Endothelial cell of umbilical vein (primary cell): ENCODE measurements around the gene CHN2. TPM values are rescaled to one million over a fixed set of nuclear protein-coding genes. Genes with fewer than 3 reads are reported as not detected.

Source experiments
- BruUV-seq: library from RNA; stranded (reverse); fragments of 400-500 nt; replicated peaks from 2 replicates; lab custom pipeline; 2021; lab: Mats Ljungman, UMichigan
- CTCF ChIA-PET: fragments of 300-600, 350-600 bp; sonication (Branson Sonifier 250); formaldehyde crosslinking; loops from one replicate; lab custom pipeline; 2021; ENCODE audit warnings: antibody characterized with exemption, inconsistent platforms; lab: Charles Lee
- POLR2A ChIA-PET: fragments of 300-600, 350-600 bp; sonication (Branson Sonifier 250); formaldehyde crosslinking; loops from one replicate; lab custom pipeline; 2021; ENCODE audit warnings: antibody characterized with exemption, inconsistent platforms; lab: Charles Lee
- DNase-seq: peaks from one replicate; pipeline ENCODE4 v3.0.0-alpha.2; 2011; ENCODE audit warnings: low read depth, low spot score
- FAIRE-seq: peaks from 2 replicates; lab custom pipeline; 2011; peaks lifted over from hg19 to GRCh38; lab: Jason Lieb, UNC
- H2AFZ ChIP-seq: 2 replicates; pipeline ENCODE4 v1.6.0; 2012; ENCODE audit warnings: low read depth, low read length, control low read depth, inconsistent platforms
- H3K27ac ChIP-seq: 2 replicates; pipeline ENCODE4 v1.5.1; 2011; ENCODE audit warnings: low read depth, mild to moderate bottlenecking, control low read depth, low read length, moderate library complexity; ENCODE audit not compliant: insufficient read depth
- H3K27me3 ChIP-seq, 2 experiments: 2 replicates each; pipeline versions ENCODE4 v1.6.0 to v1.6.1; 2011; ENCODE audit warnings: low read length in 2 of 2, mixed read lengths in 1 of 2; ENCODE audit not compliant: control insufficient read depth in 2 of 2, insufficient read depth in 2 of 2
- H3K36me3 ChIP-seq, 2 experiments: 2 replicates in 1 of 2; 3 replicates in 1 of 2; pipeline ENCODE4 v1.5.1; 2011; ENCODE audit warnings: low read length in 2 of 2, mild to moderate bottlenecking in 1 of 2, moderate library complexity in 1 of 2; ENCODE audit not compliant: control insufficient read depth in 2 of 2, insufficient read depth in 2 of 2; ENCODE audit errors: extremely low read depth in 1 of 2
- H3K4me1 ChIP-seq: 3 replicates; pipeline ENCODE4 v1.5.1; 2011; ENCODE audit warnings: mild to moderate bottlenecking, low read length; ENCODE audit not compliant: control insufficient read depth, insufficient read depth; ENCODE audit errors: extremely low read depth
- H3K4me2 ChIP-seq: 2 replicates; pipeline ENCODE4 v1.6.1; 2011; ENCODE audit warnings: low read length, control low read depth, mixed read lengths; ENCODE audit not compliant: insufficient read depth
- H3K4me3 ChIP-seq, 3 experiments: fragments of 200-600 bp in 1 of 3; sonication (generic), shearing (Covaris generic) in 1 of 3; replicated peaks in 1 of 3; 2 replicates each; pipeline ENCODE4 v1.5.1; 2011 to 2016; ENCODE audit warnings: control low read depth in 3 of 3, low read length in 3 of 3, mild to moderate bottlenecking in 2 of 3, inconsistent platforms in 1 of 3, low read depth in 1 of 3, moderate library complexity in 1 of 3; ENCODE audit not compliant: insufficient read depth in 1 of 3
- H3K79me2 ChIP-seq: 2 replicates; pipeline ENCODE4 v1.6.0; 2012; ENCODE audit warnings: low read length, inconsistent platforms; ENCODE audit not compliant: control insufficient read depth, insufficient read depth
- H3K9ac ChIP-seq: replicated peaks from 2 replicates; pipeline ENCODE3; 2011; ENCODE audit warnings: low read length, control low read depth; ENCODE audit not compliant: insufficient read depth; ENCODE audit errors: extremely low read depth
- H3K9me1 ChIP-seq: replicated peaks from 3 replicates; pipeline ENCODE4 v1.6.0; 2011; ENCODE audit warnings: mild to moderate bottlenecking, low read length; ENCODE audit not compliant: control insufficient read depth, insufficient read depth; ENCODE audit errors: extremely low read depth
- H3K9me3 ChIP-seq: replicated peaks from 2 replicates; pipeline ENCODE4 v1.5.1; 2012; ENCODE audit warnings: low read length, inconsistent platforms; ENCODE audit not compliant: control insufficient read depth, insufficient read depth
- H4K20me1 ChIP-seq: replicated peaks from 2 replicates; pipeline ENCODE3; 2011; ENCODE audit warnings: mild to moderate bottlenecking, low read length; ENCODE audit not compliant: control insufficient read depth, insufficient read depth; ENCODE audit errors: extremely low read depth
- CTCF ChIP-seq, 2 donors: IDR thresholded peaks; 1 replicate in 1 of 2; 2 replicates in 1 of 2; pipeline ENCODE4 v1.5.1; 2011; ENCODE audit warnings: low read length in 2 of 2, mild to moderate bottlenecking in 2 of 2, moderate library complexity in 2 of 2, control low read depth in 1 of 2, inconsistent platforms in 1 of 2, low read depth in 1 of 2; ENCODE audit not compliant: insufficient read depth in 1 of 2; ENCODE audit errors: extremely low read depth in 1 of 2
- EZH2 ChIP-seq: IDR thresholded peaks from 2 replicates; pipeline ENCODE4 v1.6.1; 2012; ENCODE audit warnings: borderline replicate concordance, low read depth, mild to moderate bottlenecking, moderate library complexity, low read length, inconsistent platforms; ENCODE audit not compliant: severe bottlenecking
- FOS ChIP-seq: IDR thresholded peaks from 2 replicates; pipeline ENCODE4 v1.6.1; 2011; ENCODE audit warnings: mild to moderate bottlenecking, low read length, moderate library complexity, borderline replicate concordance; ENCODE audit not compliant: insufficient read depth
- GATA2 ChIP-seq: IDR thresholded peaks from 2 replicates; pipeline ENCODE4 v1.7.0; 2011; ENCODE audit warnings: low read depth, mild to moderate bottlenecking, moderate library complexity, mixed read lengths, low read length; ENCODE audit not compliant: insufficient read length, insufficient read depth
- JUN ChIP-seq: IDR thresholded peaks from 2 replicates; pipeline ENCODE4 v1.6.1; 2011; ENCODE audit warnings: borderline replicate concordance, low read depth; ENCODE audit not compliant: insufficient read length, insufficient read depth
- MAX ChIP-seq: IDR thresholded peaks from 2 replicates; pipeline ENCODE4 v1.6.1; 2011; ENCODE audit not compliant: insufficient read depth, insufficient read length
- MYC ChIP-seq: IDR thresholded peaks from one replicate; pipeline ENCODE4 v1.6.1; 2011; ENCODE audit warnings: mild to moderate bottlenecking, low read depth, low read length
- POLR2A ChIP-seq: IDR thresholded peaks from 2 replicates; pipeline ENCODE4 v1.6.1; 2012; ENCODE audit warnings: low read depth, mild to moderate bottlenecking, control low read depth, low read length
- POLR2AphosphoS5 ChIP-seq: IDR thresholded peaks from 2 replicates; pipeline ENCODE4 v1.6.1; 2012; ENCODE audit warnings: low read depth, mild to moderate bottlenecking, control low read depth, low read length, moderate library complexity; ENCODE audit not compliant: insufficient read depth
- dilution Hi-C: fragments of 300-500 bp; cut with MboI; formaldehyde crosslinking; loops from one replicate; pipeline ENCODE4 v1.15.0; 2019; ENCODE audit warnings: low sequenced_read_pairs; ENCODE audit not compliant: extremely low pct_ligation_motif_present
- intact Hi-C: fragments of 100-400 bp; cut with micrococcal nuclease; formaldehyde crosslinking; loops from one replicate; pipeline ENCODE4 v1.10.0; 2022
- polyA plus RNA-seq, 4 experiments: library from polyadenylated mRNA; depleted of rRNA in 3 of 4; stranded (reverse) in 3 of 4; unstranded in 1 of 4; fragments of >200 nt; gene quantifications; 2 replicates each; pipeline versions ENCODE4 v1.2.1 to v1.2.3, GENCODE V29; 2011 to 2012; ENCODE audit warnings: missing spikeins in 1 of 4
- total RNA-seq: library from RNA; stranded (reverse); gene quantifications from 2 replicates; pipeline ENCODE4 v1.2.3, GENCODE V29; 2021

Gene CHN2
- total and polyA plus RNA-seq, 2 donors (not counting 3 experiments of a cell fraction or from before 2014, with no cell fraction given) = 1.4 to 5.0 TPM

- Histone ChIP-seq H3K36me3 (no peaks in the 10 kb centered on the region), H2AFZ (no peak overlapping the region), H3K4me3 (no peak overlapping the region), H3K4me1 (peaks cover 6% of the 10 kb centered on the region), H3K79me2 (no peaks in the 10 kb centered on the region), H4K20me1 (no peaks in the 10 kb centered on the region), H3K9me1 (no peaks in the 10 kb centered on the region), H3K27ac (no peak overlapping the region), H3K4me2 (no peak overlapping the region), H3K9ac (no peak overlapping the region), H3K27me3 (no peaks in the 10 kb centered on the region), H3K9me3 (no peaks in the 10 kb centered on the region)
- TF ChIP-seq GATA2 (no peak), JUN (no peak), POLR2AphosphoS5 (no peak), CTCF (IDR thresholded peaks at IDR 0.05; ENCODE audit: extremely low read depth in 1 of 2, insufficient read depth in 1 of 2, low read depth in 1 of 2, low read length in 2 of 2) (no peak), MAX (no peak), POLR2A (no peak), MYC (no peak), FOS (no peak), EZH2 (no peak)
- dilution Hi-C loops (no loop called here), intact Hi-C loops (no loop called here)
- no peak for FAIRE-seq
- DNase-seq = no peak
- ChIA-PET CTCF (no interaction called here), POLR2A (no interaction called here)
- BruUV-seq = no TSS peak
Measured at GRCh38 chr7:29285444-29285793, 90.8 kb downstream of the CHN2 start.
